GM10847 (cell line): ENCODE results near the gene PIP5KL1.

Experiments used
- POLR2A ChIP-seq: IDR thresholded peaks from 2 replicates; pipeline ENCODE4 v1.6.1; 2011; ENCODE audit not compliant: insufficient read length; ENCODE audit errors: extremely low read depth

The PIP5KL1 gene

DNA sequence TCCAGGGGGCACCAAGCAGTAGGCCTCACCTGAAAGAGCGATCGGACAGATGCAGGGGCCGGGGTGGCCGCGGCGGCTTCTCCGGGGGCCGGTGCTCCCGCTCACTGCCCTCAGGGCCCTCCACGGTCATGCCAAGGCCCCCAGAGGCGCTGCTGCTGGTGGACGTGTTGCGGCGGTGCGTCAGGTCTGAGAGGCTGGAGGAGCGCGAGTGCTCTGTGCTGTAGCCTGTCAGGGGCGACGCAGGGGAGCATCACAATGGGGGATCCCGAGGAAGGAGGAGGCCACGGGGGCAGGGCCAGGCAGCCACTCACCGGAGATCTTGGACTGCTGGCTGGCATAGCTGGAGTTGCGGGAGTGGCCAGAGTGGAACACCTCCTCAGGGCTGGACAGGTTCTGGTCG, 14.8 kb upstream of the PIP5KL1 start:
- TF ChIP-seq POLR2A: no peak

GRCh38 chr9:127944586-127945218, 14.1 kb upstream of the PIP5KL1 start:
- no peak for TF ChIP-seq POLR2A

GRCh38 chr9:127943731-127944144, 13.2 kb upstream of the PIP5KL1 start:
- no peak for TF ChIP-seq POLR2A

- no peak for TF ChIP-seq POLR2A
These were observed 12.6 kb upstream of the PIP5KL1 start for GRCh38 chr9:127943011-127943662.

DNA sequence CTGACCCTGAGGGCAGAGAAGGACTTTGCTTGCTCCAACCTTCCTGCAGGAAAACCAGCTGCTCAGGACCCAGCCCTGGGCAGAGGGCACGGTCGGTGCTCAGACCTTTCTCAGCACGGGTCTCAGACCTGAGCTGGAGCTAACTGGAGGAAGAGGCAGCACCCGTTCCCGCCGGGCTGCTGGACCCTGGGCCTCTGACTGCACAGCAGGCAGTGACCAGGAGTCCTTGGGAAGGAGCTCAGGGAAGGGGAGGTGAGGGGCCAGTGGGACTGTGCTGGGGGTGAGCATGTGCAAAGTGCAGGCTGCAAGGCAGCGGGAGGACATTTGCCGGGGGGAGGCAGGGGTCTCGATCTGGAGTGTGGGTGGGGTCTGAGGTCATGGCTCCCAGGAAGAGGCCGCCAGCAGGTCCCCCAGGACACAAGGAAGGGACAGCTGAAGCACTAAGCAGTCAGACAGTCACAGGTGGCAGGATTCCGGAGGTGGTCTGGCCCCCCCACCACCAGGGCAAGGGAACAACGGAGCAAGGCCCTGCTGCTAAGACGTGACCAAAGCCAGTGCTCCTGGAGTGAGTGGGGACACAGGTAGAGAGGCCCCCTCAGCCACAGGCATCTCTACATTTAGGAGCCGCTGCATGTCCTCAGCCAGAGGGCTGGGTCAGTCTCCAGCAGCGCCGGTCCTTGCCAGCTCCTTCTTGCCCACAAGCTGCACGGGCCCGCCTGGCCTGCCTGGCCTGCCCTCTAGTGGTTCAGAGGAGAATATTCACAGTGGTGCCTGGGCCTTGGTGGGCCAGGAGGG, 11.8 kb upstream of the PIP5KL1 start:
- TF ChIP-seq POLR2A: no peak

DNA sequence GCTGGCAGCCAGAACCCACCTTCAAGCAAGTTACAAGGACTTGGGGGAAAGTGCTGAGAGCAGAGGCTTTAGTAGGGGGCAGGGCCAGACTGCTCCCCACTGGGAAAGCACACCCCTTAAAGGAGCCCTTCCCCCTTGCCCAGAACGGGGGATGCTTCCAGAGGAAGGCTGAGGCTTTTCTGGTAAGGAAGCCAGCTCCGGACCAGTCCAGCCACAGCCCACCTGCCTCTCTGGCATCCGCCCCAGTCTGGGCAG, 11.3 kb upstream of the PIP5KL1 start:
- no peak for TF ChIP-seq POLR2A

GRCh38 chr9:127941062-127941960, 10.7 kb upstream of the PIP5KL1 start:
- no peak for TF ChIP-seq POLR2A

- TF ChIP-seq POLR2A: no peak
These were observed 10.0 kb upstream of the PIP5KL1 start for GRCh38 chr9:127940593-127940992.

GRCh38 chr9:127938298-127938690, 7.7 kb upstream of the PIP5KL1 start:
- TF ChIP-seq POLR2A: no peak

GRCh38 chr9:127937388-127938297, 7.1 kb upstream of the PIP5KL1 start, which contains the start of gene DPM2:
DPM2 (minus strand) TSS chr9:127937854; CDS start chr9:127937820, 34 bp downstream.
- TF ChIP-seq POLR2A: peak; percentile 76

- TF ChIP-seq POLR2A: no peak
These were observed 6.4 kb upstream of the PIP5KL1 start for GRCh38 chr9:127937056-127937387.

- TF ChIP-seq POLR2A: no peak
These were observed 5.8 kb upstream of the PIP5KL1 start for GRCh38 chr9:127936347-127936852.

GRCh38 chr9:127935765-127936221, 5.2 kb upstream of the PIP5KL1 start:
- no peak for TF ChIP-seq POLR2A

GRCh38 chr9:127934986-127935385, 4.4 kb upstream of the PIP5KL1 start:
- no peak for TF ChIP-seq POLR2A
